Measurements from ENCODE around the gene CDKN2B. TPM values are rescaled to one million over a fixed set of nuclear protein-coding genes. Genes with fewer than 3 reads are reported as not detected.

The CDKN2B gene
- total and polyA plus RNA-seq, 2 donors (not counting 3 experiments of a cell fraction or from before 2014, with no cell fraction given) = 1.6 to 2.1 TPM

DNA sequence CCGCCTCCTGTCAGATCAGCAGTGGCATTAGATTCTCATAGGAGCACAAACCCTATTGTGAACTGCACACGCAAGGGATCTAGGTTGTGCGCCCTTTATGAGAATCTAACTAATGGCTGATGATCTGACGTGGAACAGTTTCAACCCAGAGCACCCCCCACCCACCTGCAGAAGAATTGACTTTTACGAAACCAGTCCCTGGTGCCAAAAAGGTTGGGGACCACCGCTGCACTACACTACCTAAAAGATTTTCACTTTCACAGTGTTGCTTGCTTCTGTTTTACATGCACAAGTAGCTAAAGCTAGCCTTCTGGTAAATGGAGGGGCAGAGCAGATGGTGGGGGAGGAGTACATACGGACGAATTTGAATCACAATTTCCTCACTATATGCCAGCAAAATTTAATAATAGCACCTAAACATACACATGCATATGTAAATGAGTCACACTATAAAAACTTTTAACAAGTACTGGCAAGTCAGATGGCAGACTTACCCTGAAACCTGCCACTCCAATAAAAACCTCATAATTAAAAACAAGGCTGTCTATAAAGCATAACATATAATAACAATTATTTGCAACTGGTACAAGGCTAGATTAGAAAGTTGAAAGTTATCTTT is 24.0 kb upstream of the CDKN2B start:
- TF ChIP-seq, protein P1, sequence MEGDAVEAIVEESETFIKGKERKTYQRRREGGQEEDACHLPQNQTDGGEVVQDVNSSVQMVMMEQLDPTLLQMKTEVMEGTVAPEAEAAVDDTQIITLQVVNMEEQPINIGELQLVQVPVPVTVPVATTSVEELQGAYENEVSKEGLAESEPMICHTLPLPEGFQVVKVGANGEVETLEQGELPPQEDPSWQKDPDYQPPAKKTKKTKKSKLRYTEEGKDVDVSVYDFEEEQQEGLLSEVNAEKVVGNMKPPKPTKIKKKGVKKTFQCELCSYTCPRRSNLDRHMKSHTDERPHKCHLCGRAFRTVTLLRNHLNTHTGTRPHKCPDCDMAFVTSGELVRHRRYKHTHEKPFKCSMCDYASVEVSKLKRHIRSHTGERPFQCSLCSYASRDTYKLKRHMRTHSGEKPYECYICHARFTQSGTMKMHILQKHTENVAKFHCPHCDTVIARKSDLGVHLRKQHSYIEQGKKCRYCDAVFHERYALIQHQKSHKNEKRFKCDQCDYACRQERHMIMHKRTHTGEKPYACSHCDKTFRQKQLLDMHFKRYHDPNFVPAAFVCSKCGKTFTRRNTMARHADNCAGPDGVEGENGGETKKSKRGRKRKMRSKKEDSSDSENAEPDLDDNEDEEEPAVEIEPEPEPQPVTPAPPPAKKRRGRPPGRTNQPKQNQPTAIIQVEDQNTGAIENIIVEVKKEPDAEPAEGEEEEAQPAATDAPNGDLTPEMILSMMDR (IDR thresholded peaks at IDR 0.05; ENCODE audit: extremely low read depth in 1 of 2, insufficient read depth in 1 of 2, low read depth in 1 of 2, low read length in 2 of 2) = no peak
- no peak for TF ChIP-seq GATA2 (IDR thresholded peaks at IDR 0.05; ENCODE audit: insufficient read depth, insufficient read length, low read depth, low read length)
- TF ChIP-seq, protein P2, sequence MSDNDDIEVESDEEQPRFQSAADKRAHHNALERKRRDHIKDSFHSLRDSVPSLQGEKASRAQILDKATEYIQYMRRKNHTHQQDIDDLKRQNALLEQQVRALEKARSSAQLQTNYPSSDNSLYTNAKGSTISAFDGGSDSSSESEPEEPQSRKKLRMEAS (IDR thresholded peaks at IDR 0.05; ENCODE audit: insufficient read depth, insufficient read length) = no peak
- no peak for TF ChIP-seq POLR2AphosphoS5 (IDR thresholded peaks at IDR 0.05; ENCODE audit: insufficient read depth, low read depth, low read length)
- TF ChIP-seq FOS (IDR thresholded peaks at IDR 0.05; ENCODE audit: borderline replicate concordance, insufficient read depth, low read length) = no peak
- TF ChIP-seq POLR2A (IDR thresholded peaks at IDR 0.05; ENCODE audit: low read depth, low read length) = no peak
- TF ChIP-seq JUN (IDR thresholded peaks at IDR 0.05; ENCODE audit: borderline replicate concordance, insufficient read depth, insufficient read length, low read depth) = no peak
- TF ChIP-seq MYC (IDR thresholded peaks at IDR 0.05; ENCODE audit: low read depth, low read length) = no peak
- no peak for TF ChIP-seq EZH2 (IDR thresholded peaks at IDR 0.05; ENCODE audit: borderline replicate concordance, low read depth, low read length, severe bottlenecking)
- H2AFZ ChIP-seq (ENCODE audit: low read depth, low read length) = no peak overlapping the region
- H3K27me3 ChIP-seq (ENCODE audit: control insufficient read depth in 2 of 2, insufficient read depth in 2 of 2, low read length in 2 of 2) = no peaks in the 10 kb centered on the region
- H3K9ac ChIP-seq (replicated peaks; ENCODE audit: extremely low read depth, insufficient read depth, low read length) = no peak overlapping the region
- intact Hi-C loops (cut with micrococcal nuclease) = no loop called here
- no peaks in the 10 kb centered on the region for H3K79me2 ChIP-seq (ENCODE audit: control insufficient read depth, insufficient read depth, low read length)
- H3K4me2 ChIP-seq (ENCODE audit: insufficient read depth, low read length) = no peak overlapping the region
- no peaks in the 10 kb centered on the region for H4K20me1 ChIP-seq (replicated peaks; ENCODE audit: control insufficient read depth, extremely low read depth, insufficient read depth, low read length)
- no TSS peak for BruUV-seq (replicated peaks)
- H3K4me1 ChIP-seq (ENCODE audit: control insufficient read depth, extremely low read depth, insufficient read depth, low read length) = peaks cover 12% of the 10 kb centered on the region
- no peaks in the 10 kb centered on the region for H3K36me3 ChIP-seq (ENCODE audit: control insufficient read depth in 2 of 2, extremely low read depth in 1 of 2, insufficient read depth in 2 of 2, low read length in 2 of 2)
- DNase-seq (ENCODE audit: low read depth, low spot score) = no peak
- no peak overlapping the region for H3K4me3 ChIP-seq (replicated peaks in 1 of 3; ENCODE audit: insufficient read depth in 1 of 3, low read depth in 1 of 3, low read length in 3 of 3)
- H3K27ac ChIP-seq (ENCODE audit: insufficient read depth, low read depth, low read length) = no peak overlapping the region
- ChIA-PET POLR2A (no interaction called here), CTCF (interaction anchor here (1.0 to 2.1 kb wide), 2 partner anchors 25 to 31 kb away, joined by 3 to 7 read pairs; partner anchors contain the start of gene CDKN2B)
- no peaks in the 10 kb centered on the region for H3K9me3 ChIP-seq (replicated peaks; ENCODE audit: control insufficient read depth, insufficient read depth, low read length)
- H3K9me1 ChIP-seq (replicated peaks; ENCODE audit: control insufficient read depth, extremely low read depth, insufficient read depth, low read length) = no peaks in the 10 kb centered on the region
- FAIRE-seq = no peak
- dilution Hi-C loops (cut with MboI; ENCODE audit: extremely low pct_ligation_motif_present, low sequenced_read_pairs) = no loop called here

Data from endothelial cell of umbilical vein (primary cell).